HepG2 (cell line): Measurements from ENCODE around the gene CMTM8. TPM values are rescaled to one million over a fixed set of nuclear protein-coding genes. Genes with fewer than 3 reads are reported as not detected.
A peak's percentile ranks its signal among the peaks of the same experiment; 100 is the strongest.

Source experiments
- ATAC-seq: fragments of 200-7000 bp; cut with Tn5 transposase; 3 replicates; pipeline ENCODE4 v1.9.1; 2020; ENCODE audit warnings: mild to moderate bottlenecking, moderate library complexity
- BruUV-seq: library from RNA; stranded (reverse); fragments of 400-500 nt; replicated peaks from 2 replicates; lab custom pipeline; 2021; lab: Mats Ljungman, UMichigan
- CTCF ChIA-PET: fragments of 300-600 bp; formaldehyde crosslinking; extraction: SDS; loops from one replicate; lab custom pipeline; 2021; ENCODE audit warnings: low total read pairs, inconsistent platforms, low intra/inter-chr PET ratio; lab: Yijun Ruan, JAX
- POLR2A ChIA-PET: fragments of 350-600 bp; sonication (Branson Sonifier 250); formaldehyde crosslinking; loops from one replicate; lab custom pipeline; 2020; ENCODE audit warnings: antibody characterized with exemption, inconsistent platforms; lab: Yijun Ruan, JAX
- DNase-seq: peaks from one replicate; pipeline ENCODE4 v3.0.0-alpha.2; 2015; ENCODE audit warnings: low spot score
- FAIRE-seq: peaks from 3 replicates; lab custom pipeline; 2011; peaks lifted over from hg19 to GRCh38; lab: Jason Lieb, UNC
- H2AFZ ChIP-seq: one replicate; pipeline ENCODE4 v1.6.1; 2011; ENCODE audit warnings: low read length, inconsistent platforms
- H3K27ac ChIP-seq: fragments of 300-600 bp; 3 replicates; pipeline ENCODE4 v1.8.0; 2011; ENCODE audit warnings: mixed run types, mild to moderate bottlenecking, mixed read lengths, low read length, inconsistent platforms; ENCODE audit not compliant: insufficient read depth; ENCODE audit errors: extremely low read length
- H3K27me3 ChIP-seq, 2 experiments: fragments of 200-600 bp in 1 of 2; 2 replicates in 1 of 2; 3 replicates in 1 of 2; pipeline versions ENCODE4 v1.6.0 to v1.8.0; 2011; ENCODE audit warnings: low read length in 2 of 2, mild to moderate bottlenecking in 2 of 2, moderate library complexity in 2 of 2, inconsistent platforms in 1 of 2; ENCODE audit not compliant: insufficient read depth in 2 of 2, control insufficient read depth in 1 of 2
- H3K36me3 ChIP-seq, 2 experiments: fragments of 200-600 bp in 1 of 2; replicated peaks in 1 of 2; 2 replicates in 1 of 2; 3 replicates in 1 of 2; pipeline versions ENCODE4 v1.5.1 to v1.8.0; 2011; ENCODE audit warnings: low read length in 2 of 2, inconsistent platforms in 1 of 2; ENCODE audit not compliant: insufficient read depth in 2 of 2, control insufficient read depth in 1 of 2
- H3K4me1 ChIP-seq: 2 replicates; pipeline ENCODE4 v1.5.1; 2012; ENCODE audit warnings: low read length, inconsistent platforms; ENCODE audit not compliant: insufficient read depth
- H3K4me2 ChIP-seq: 2 replicates; pipeline ENCODE4 v1.6.0; 2011; ENCODE audit warnings: low read depth, low read length, inconsistent platforms
- H3K4me3 ChIP-seq, 3 experiments: fragments of 200-600 bp in 1 of 3; sonication (generic), shearing (Covaris generic) in 1 of 3; replicated peaks in 1 of 3; 2 replicates each; pipeline ENCODE4 v1.5.1; 2011 to 2016; ENCODE audit warnings: low read length in 3 of 3, inconsistent platforms in 2 of 3, low read depth in 2 of 3, mild to moderate bottlenecking in 2 of 3, control low read depth in 1 of 3, mixed read lengths in 1 of 3; ENCODE audit not compliant: insufficient read depth in 1 of 3
- H3K79me2 ChIP-seq: one replicate; pipeline ENCODE4 v1.6.1; 2011; ENCODE audit warnings: low read length, inconsistent platforms; ENCODE audit not compliant: insufficient read depth
- H3K9ac ChIP-seq: 2 replicates; pipeline ENCODE4 v1.6.0; 2011; ENCODE audit warnings: mild to moderate bottlenecking, low read depth, low read length, inconsistent platforms; ENCODE audit not compliant: insufficient read depth
- H3K9me3 ChIP-seq: 2 replicates; pipeline ENCODE4 v1.5.1; 2012; ENCODE audit warnings: mild to moderate bottlenecking, low read length
- H4K20me1 ChIP-seq: 2 replicates; pipeline ENCODE4 v1.6.0; 2011; ENCODE audit warnings: inconsistent platforms, mild to moderate bottlenecking, low read length, moderate library complexity; ENCODE audit not compliant: insufficient read depth
- ETS1 ChIP-seq: sonication (generic); formaldehyde crosslinking; IDR thresholded peaks from 2 replicates; pipeline ENCODE4 v1.4.0; 2020; ENCODE audit warnings: missing genetic modification reagents
- MIER2 ChIP-seq: IDR thresholded peaks from 2 replicates; pipeline ENCODE4 v1.6.1; 2016; ENCODE audit warnings: missing biosample characterization, missing genetic modification reagents
- MIXL1 ChIP-seq: IDR thresholded peaks from 2 replicates; pipeline ENCODE4 v1.6.1; 2016
- PRMT3 ChIP-seq: sonication (generic); formaldehyde crosslinking; IDR thresholded peaks from 2 replicates; pipeline ENCODE4 v1.8.1; 2022; ENCODE audit warnings: low read depth, mild to moderate bottlenecking, moderate library complexity, missing genetic modification reagents, borderline replicate concordance
- ZNF264 ChIP-seq: sonication (generic); formaldehyde crosslinking; IDR thresholded peaks from 2 replicates; pipeline ENCODE4 v1.4.0; 2020; ENCODE audit warnings: missing genetic modification reagents
- ZNF280D ChIP-seq: sonication (generic); formaldehyde crosslinking; IDR thresholded peaks from 2 replicates; pipeline ENCODE4 v1.5.1; 2020; ENCODE audit warnings: mild to moderate bottlenecking, missing genetic modification reagents
- ZNF331 ChIP-seq: sonication (generic); formaldehyde crosslinking; IDR thresholded peaks from 2 replicates; pipeline ENCODE4 v1.4.0; 2020; ENCODE audit warnings: missing genetic modification reagents
- in situ Hi-C: cut with HindIII; loops from 2 replicates; pipeline ENCODE4 v1.10.0; 2017; ENCODE audit warnings: low pct_unique_long_range_greater_than_20kb; ENCODE audit not compliant: extremely low pct_ligation_motif_present
- intact Hi-C: fragments of 100-400 bp; cut with micrococcal nuclease; formaldehyde crosslinking; loops from one replicate; pipeline ENCODE4 v1.10.0; 2022; ENCODE audit not compliant: unreplicated experiment
- polyA plus RNA-seq, 8 experiments: library from polyadenylated mRNA; depleted of rRNA in 3 of 8; stranded (reverse) in 7 of 8; unstranded in 1 of 8; fragments of >200 nt; fragmentation: Illumina TruSeq in 4 of 8; extraction: Trizol in 4 of 8; gene quantifications; 2 replicates each; pipeline versions ENCODE4 v1.2.1 to v1.2.3, GENCODE V29; 2011 to 2016; ENCODE audit warnings: low read depth in 4 of 8, missing spikeins in 1 of 8, mixed read lengths in 1 of 8; ENCODE audit not compliant: insufficient read depth in 1 of 8
- total RNA-seq, 5 experiments: library from RNA; depleted of rRNA; stranded (reverse); fragments of >200 nt; fragmentation: Illumina TruSeq; extraction: Trizol; gene quantifications; 2 replicates each; pipeline ENCODE4 v1.2.3, GENCODE V29; 2016; ENCODE audit warnings: low read depth in 1 of 5

Gene CMTM8
- total and polyA plus RNA-seq, 2 of the 13 experiments (the other 11 are each of a cell fraction or from before 2014, with no cell fraction given) = 8.9 to 15.8 TPM

DNA sequence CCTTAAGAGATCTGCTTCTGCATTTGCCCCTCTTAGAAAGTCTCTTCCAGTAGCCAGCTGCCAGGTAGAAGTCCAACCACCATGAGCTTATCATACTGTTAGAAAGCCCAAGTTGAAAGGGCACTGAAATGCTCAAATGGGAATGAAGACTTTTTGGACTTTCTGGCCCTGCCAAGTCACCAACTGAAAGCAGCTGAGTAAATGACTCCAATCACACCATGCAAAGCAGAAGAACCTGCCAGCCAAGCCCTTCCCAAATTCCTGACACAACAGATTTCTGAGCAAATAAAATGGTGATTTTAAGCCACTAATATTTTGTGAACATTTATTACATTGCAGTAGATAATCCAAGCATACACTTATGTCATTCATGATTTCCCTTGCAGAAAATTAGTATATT lies 2.1 kb upstream of the CMTM8 start:
- H3K27ac ChIP-seq = no peak overlapping the region
- peaks cover 22% of the 10 kb centered on the region for H3K79me2 ChIP-seq
- TF ChIP-seq ZNF331 (CRISPR knock-in tag) (peak; percentile 100), ZNF280D (CRISPR knock-in tag) (peak; percentile 47; the same call in 1 of the 2 replicates), PRMT3 (no peak), MIER2 (CRISPR knock-in tag) (no peak), ETS1 (no peak), MIXL1 (CRISPR knock-in tag) (0 out of 2 replicates have a peak, but pooled peaks have one; percentile 30), ZNF264 (no peak)
- TF ChIP-seq, all 625 proteins: peak for 3
- Histone ChIP-seq H3K9ac (no peak overlapping the region), H3K4me1 (peaks cover 51% of the 10 kb centered on the region), H3K9me3 (peaks cover 12% of the 10 kb centered on the region; the same call in 1 of the 2 replicates), H4K20me1 (peaks cover 5% of the 10 kb centered on the region; the same call in 1 of the 2 replicates), H2AFZ (no peak overlapping the region), H3K4me3 (no peak overlapping the region), H3K27me3 (no peaks in the 10 kb centered on the region), H3K36me3 (no peaks in the 10 kb centered on the region; a peak in 1 of 5 replicates), H3K4me2 (no peak overlapping the region)
- in situ Hi-C loops (loop anchor here (5.0 kb wide), 1 partner anchor 59 kb away; no protein-coding TSS in a partner anchor), intact Hi-C loops (loop anchor here (5.0 kb wide), 1 partner anchor 56 kb away; no protein-coding TSS in a partner anchor)
- FAIRE-seq = no peak
- ChIA-PET CTCF (no interaction called here), POLR2A (no interaction called here)
- ATAC-seq = no peak
- BruUV-seq = no TSS peak
- DNase-seq = no peak
